GM18505 (cell line): ENCODE measurements around the gene ARF1.
A peak's percentile ranks its signal among the peaks of the same experiment; 100 is the strongest.

ENCODE experiments used
- ATAC-seq: cut with Tn5 transposase; IDR thresholded peaks from one replicate; pipeline ENCODE4 v1.9.1; 2021; ENCODE audit not compliant: unreplicated experiment
- POLR2A ChIP-seq: IDR thresholded peaks from 4 replicates; pipeline ENCODE4 v1.6.1; 2011; ENCODE audit warnings: borderline replicate concordance; ENCODE audit not compliant: insufficient read depth, insufficient read length; ENCODE audit errors: extremely low read depth

ARF1 gene

DNA sequence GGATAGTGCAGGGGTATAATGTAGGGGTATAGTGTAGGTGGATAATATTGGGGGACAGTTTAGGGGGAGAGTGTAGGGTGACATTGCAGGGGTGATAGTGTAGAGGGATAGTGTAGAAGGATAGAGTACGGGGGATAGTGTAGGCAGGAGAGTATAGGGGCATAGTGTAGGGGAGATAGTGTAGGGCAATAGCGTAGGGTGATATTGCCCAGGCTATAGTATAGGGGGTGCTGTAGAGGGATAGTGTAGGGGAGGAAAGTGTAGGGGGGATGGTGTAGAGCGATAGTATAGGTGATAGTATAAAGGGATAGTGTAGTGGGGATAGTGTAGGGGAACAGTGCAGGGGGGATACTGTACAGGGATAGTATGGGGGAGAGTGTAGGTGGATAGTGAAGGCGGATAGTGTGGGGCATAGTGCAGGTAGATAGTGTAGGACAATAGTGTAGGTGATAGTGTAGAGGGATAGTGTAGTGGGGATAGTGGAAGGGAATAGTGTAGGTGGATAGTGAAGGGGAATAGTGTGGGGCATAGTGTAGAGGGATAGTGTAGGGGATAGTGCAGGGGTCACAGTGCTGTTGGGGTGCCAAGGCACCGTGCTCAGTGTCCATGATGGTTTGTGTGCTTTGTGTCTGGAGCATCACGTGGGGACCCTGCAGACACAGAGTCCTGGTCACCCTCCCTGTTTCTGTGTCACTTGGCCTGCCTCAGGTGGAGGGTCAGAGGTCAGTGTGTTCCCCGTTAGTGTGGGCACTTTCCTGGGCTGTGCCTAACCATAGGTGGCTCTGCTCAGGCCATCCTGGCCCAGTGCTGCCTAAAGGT, 10.5 kb upstream of the ARF1 start:
- ATAC-seq: no peak
- no peak for TF ChIP-seq POLR2A

DNA sequence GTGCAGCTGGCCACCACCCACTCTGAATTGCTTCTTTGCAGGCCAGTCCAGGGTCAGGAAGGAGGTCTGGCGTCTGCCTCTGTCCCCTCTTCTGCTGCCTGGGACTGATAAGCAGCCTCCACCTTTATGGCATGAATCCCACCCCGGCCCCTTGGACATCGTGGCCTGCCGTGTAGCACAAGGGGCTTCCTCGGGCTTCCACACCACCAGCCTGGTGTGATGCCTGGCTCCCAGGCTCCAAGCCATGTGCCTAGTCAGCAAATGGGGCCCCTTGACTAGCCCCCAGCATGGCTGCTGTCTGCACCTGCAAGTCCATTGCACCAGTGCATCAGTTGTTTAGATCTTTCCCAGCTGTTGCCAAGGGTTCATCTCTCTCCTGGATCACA, 9.9 kb upstream of the ARF1 start:
- no peak for ATAC-seq
- TF ChIP-seq POLR2A: no peak

DNA sequence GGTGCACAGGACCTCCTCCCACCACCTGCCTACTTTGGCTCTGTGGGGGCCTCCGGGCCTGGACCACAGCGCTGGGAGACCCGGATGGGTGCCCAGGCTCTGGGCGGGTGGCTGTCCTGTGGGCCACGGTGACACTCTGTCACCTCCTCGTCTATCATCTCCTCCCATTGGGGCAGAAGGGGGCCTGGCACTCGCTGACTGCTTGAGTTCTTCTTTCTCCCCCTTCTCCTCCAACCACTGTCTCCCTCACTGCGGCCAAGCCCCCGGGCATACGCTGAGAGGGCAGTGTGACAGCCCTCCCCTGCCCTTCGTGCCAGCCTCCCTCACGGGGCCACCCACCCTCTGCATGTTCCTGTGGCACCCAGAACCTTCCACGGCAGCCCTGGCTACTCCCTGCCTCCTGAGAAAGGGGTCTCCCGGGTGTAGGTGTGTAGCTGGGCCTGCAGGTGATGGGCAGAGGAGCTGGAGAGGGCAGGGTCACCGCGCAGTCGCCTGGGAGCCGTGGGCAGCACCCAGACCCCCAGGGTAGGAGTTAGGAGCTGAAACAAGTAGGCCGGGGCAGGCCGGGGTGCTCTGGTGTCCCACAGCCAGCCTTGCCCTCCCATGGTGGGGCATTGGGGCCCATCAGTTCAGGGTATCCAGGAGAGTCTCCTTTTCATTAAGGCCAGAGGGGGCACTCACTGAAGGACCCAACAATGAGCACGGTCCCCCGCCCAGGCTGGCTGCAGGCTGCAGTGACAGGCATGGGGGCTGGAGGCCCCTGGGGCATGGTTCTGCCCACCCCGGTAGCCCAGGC, 9.2 kb upstream of the ARF1 start:
- no peak for TF ChIP-seq POLR2A
- ATAC-seq: no peak

DNA sequence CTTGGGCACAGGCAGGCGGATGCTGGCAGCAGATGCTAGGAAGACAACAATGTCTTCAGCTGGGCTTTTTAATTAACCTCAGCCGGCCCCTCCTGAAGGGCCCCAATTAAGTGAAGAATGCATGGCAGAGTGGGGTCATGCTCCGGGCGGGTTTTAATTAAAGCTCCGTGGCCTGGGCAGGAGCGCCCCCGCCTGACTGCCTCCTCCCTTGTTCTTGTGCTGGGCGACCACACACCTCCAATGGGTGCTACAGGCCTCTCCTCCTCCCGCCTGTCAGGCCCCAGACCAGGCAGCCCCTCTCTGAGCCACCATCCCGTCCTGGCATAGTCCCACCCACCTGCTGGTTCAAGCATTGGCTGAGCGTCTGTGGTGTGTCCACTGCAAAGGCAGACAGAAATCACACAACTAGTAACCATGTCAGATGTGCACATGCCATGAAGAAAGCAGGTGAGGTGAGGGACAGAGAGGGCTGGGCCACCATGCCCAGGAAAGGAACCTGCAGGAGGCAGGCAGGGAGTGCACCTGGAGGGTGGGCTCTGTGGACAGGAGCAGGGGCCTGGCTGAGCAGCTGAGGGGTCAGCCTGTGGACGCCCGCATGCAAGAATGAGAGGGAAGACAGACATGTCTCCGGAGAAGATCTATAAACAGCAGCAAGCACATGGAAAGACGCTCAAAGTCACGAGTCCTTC, 8.5 kb upstream of the ARF1 start:
- ATAC-seq: no peak
- TF ChIP-seq POLR2A: no peak

DNA sequence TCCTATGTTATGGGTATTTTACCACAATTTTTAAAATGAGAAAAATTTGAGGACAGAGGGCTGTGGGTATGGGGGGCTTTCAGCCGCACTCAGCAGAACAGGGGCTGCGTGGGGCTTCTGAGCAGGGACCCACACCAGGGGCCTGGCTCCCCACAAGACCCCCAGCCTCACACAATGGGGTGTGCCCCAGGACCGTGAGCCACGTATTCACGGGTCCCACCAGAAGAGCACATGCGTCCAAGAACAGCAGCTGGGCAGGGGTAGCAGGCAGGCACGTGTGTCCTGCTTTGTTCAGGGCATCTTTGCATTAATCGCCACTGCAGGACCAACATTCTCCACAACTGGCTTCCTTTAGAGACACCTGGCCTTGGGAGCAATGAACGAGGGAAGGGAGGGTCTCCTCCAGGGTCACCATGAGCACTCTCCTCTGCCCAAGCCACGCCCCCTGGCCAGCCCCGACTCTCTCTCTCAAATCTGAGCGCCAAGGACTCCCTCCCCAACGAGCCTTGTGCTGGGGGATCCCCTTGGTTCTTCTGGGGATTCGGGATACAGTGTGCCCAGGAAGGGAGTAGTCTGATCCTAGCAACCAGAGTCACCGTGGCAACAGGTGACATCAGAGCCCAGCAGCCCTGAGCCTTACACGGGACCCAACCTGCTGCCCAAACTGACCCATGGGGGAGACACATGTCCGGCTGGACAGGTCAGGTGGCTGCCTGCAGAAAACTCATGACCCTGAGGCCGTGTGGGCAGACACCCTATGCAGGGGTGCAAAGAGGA, 7.4 kb upstream of the ARF1 start:
- TF ChIP-seq POLR2A: no peak
- no peak for ATAC-seq

DNA sequence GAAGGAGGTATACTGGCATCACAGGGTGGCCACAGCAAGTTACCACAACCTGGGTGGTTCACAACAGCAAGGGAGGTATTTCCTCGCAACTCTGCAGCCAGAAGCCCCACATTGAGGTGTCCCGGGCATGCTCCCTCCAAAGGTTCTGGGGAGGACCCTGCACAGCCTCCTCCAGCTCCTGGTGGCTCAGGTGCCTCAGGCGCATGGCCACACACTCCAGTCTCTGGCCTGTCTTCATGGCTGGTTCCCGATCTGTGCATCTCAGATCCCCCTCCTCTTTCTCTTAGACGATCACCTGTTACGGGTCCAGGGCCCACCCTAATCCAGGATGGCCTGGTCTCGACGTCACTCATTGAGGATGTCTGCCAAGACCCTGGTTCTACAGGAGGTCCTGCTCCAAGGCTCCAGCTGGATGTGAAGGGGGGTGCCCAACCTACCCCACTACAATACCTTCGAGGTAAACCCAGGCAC, 6.7 kb upstream of the ARF1 start:
- no peak for TF ChIP-seq POLR2A
- no peak for ATAC-seq

DNA sequence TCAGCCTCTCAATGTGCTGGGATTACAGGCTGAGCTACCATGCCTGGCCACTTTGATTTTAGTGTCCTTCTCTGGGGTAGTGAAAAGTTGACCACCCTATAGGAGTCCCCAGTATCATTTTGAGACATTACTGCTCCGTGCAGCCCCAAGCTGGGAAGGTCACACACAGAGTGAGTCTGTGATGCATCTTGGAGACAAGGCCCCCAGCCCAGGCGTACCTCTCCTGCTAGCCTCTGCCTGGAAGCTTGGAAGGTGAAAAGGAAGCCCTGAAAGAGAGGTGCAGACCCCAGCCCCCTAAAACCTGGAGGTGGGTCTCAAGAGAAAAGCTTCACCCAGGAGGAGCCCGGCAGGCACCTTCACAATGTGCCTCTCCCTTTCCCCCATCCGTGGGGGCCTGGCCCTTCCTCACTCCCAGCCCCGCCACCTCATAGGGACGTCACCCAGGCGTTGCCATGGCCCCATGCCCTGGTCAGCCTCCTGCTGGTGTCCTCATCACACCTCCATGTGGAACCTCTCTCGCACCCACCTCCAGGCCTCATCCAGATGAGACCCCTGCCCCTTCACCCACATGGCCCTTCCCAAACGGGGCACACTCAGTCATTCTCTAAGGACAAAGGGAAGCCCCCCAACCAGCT, 5.6 kb upstream of the ARF1 start:
- no peak for ATAC-seq
- no peak for TF ChIP-seq POLR2A

DNA sequence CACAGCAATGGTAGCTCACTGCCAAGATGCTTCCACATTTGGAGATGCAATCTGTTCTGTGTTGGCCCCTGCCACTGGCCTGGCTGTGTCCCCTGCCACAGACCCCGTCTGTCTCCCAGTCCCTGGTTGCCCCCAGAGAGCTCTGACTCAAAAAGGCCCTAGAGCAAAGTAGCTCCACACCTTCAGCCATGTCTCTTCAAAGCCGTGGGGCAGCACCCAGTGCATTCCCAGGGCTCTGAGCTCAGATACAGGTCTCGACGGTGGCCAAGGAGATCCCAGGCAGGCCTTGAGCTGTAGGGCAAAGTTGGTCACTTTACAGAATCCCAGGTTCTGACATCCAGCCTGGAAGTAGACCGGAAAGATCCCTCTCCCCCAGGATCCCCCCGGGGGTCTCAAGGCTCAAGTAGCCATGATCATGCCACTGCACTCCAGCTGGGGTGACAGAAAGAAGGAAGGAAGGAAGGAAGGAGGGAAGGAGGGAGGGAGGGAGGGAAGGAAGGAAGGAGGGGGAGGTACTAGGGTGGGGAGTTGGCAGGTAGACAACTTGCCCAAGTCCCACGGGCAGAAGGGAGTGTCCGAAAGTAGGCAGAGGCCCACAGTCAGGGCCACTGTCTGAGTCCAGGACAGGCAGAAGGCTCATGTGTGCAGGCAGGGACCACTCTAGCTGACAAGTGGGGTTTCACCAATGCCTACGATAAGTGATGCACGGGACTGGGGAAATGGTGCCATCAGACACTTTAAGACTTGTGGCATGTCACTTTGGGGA, 4.8 kb upstream of the ARF1 start:
- no peak for TF ChIP-seq POLR2A
- ATAC-seq: no peak

DNA sequence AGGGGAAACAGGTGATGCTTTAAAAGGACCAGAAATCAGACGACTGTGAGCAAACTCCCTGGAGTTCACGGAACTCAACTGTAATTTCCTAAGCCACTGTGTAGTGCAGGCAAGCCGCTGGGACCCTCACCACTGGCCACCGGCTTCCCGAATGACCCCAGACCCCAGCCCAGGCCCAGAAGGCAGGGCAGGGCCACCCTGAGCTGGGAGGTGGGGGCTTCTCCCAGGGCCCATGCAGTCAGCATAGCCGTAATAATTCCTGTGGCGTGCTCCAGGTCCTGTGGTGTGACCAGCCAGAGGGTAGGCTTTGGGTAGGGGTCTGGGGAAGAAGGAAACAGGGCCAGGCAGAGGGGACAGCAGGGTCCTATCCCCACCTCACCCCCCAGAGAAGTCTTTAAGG, 3.5 kb upstream of the ARF1 start:
- no peak for ATAC-seq
- no peak for TF ChIP-seq POLR2A

DNA sequence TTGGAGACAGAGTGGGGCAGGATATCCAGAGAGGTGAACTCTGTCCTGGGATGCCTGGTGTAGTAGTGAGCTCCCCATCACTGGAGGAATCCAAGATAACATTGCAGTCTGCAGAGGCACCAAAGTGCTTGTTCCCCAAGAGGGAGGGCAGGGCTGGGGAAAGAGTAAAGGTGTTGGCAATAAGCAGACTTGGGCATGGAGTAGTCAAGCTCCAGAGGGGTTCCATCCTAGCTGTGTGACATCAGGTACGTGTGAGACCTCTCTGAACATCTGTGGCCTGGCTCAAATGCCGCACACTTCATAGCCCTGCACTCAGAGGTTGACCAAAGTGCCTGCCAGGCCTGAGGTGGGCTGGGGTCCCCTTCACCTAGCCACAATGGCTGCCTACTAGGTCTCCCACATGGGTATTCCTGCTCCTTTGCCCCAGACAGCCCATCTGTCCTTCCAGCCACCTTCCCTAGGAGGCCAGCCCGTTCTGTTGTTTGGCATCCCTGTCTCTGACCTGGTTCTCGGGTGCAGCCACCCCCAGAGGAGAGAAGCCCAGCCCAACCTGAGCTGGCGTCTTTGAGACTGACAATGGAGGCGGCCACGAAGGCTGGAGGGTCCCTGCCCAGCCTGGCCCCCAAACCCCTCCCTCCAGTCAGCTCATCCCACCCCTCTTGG, 2.8 kb upstream of the ARF1 start:
- ATAC-seq: no peak

DNA sequence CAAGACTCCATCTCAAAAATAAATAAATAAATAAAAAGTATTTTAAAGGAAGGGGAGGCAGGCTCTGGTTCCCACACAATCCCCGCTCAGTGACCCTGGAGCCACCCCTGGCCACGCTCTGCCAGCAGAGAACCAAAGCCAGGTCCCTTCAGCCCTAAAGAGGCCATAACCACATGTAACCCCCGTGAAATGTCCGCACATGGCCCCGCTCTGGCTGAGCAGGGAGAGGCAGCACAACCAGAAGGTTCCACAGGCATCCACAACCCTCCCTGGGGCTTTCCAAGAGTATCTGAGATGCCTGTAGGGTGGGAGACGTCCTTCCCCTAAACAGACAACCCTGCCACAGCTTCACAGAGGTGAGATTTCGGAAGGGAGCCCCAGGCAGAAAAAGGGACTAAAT, 1.4 kb upstream of the ARF1 start:
- no peak for TF ChIP-seq POLR2A
- ATAC-seq: no peak

More for the DNA sequence above, 2.8 kb upstream of the ARF1 start:
- TF ChIP-seq POLR2A: no peak

DNA sequence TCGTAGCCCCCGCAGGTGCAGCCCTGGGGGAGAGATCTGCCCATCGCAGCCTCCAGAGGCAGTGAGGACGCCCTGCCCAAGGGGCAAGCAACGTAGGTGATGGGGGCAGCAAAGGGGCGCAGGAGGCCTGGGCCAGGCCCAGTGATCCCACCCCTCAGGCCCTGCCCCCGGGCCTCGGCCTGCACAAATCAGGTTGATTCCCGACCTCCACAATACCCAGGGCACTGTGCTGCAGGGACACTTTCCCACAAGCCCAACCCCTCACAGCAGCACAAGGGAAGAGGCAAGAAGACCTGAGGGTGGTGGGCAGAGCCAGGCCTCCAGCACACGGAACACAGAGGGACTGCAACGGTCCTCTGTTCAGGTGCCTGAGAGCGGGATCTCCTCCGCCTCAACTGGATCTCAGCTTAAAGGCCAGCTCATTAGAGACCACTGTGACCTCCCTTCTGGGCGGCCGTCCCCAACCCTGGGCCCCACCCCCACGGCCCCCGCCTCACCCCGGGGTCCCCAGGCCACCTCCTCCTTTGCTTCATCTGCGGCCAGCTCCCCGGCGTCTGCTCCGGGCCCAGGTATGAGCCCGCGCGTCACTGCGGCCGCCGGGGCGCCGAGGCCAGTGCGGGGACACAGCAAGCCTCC, 812 bp upstream of the ARF1 start:
- no peak for TF ChIP-seq POLR2A
- ATAC-seq: peak; percentile 32
